ENCODE results near the gene ZNF44. TPM values are rescaled to one million over a fixed set of nuclear protein-coding genes. Genes with fewer than 3 reads are reported as not detected.

ZNF44 gene
- polyA plus RNA-seq, 1 donor from 2014 or later, result 14.7 TPM

GRCh38 chr19:12325690-12326089 lies 31.0 kb upstream of the ZNF44 start:
- H3K36me3 ChIP-seq (ENCODE audit: insufficient read depth, low read length), result no peaks in the 10 kb centered on the region
- no peak overlapping the region for H3K9ac ChIP-seq (ENCODE audit: low read length)
- no peaks in the 10 kb centered on the region for H3K79me2 ChIP-seq (replicated peaks; ENCODE audit: insufficient read depth, low read length)

GRCh38 chr19:12318782-12319413 lies 24.2 kb upstream of the ZNF44 start:
- Histone ChIP-seq H3K9me2 (ENCODE audit: insufficient read depth, low read length) (no peaks in the 10 kb centered on the region), H3K27ac (ENCODE audit: low read length) (no peak overlapping the region), H4K20me1 (ENCODE audit: insufficient read depth) (no peaks in the 10 kb centered on the region), H3K9me3 (ENCODE audit: low read length) (peaks cover 9% of the 10 kb centered on the region), H3K9ac (ENCODE audit: low read length) (no peak overlapping the region), H3K36me3 (ENCODE audit: insufficient read depth, low read length) (no peaks in the 10 kb centered on the region), H3K27me3 (ENCODE audit: insufficient read depth, low read depth, low read length) (no peaks in the 10 kb centered on the region), H3K4me2 (ENCODE audit: low read length) (no peak overlapping the region), H3F3A (ENCODE audit: insufficient read depth, low read length, poor library complexity, severe bottlenecking) (no peaks in the 10 kb centered on the region), H3K79me2 (replicated peaks; ENCODE audit: insufficient read depth, low read length) (no peaks in the 10 kb centered on the region), H2AFZ (ENCODE audit: low read depth, low read length) (no peak overlapping the region), H3K4me3 (ENCODE audit: low read length) (no peak overlapping the region)
- TF ChIP-seq REST (IDR thresholded peaks at IDR 0.05; ENCODE audit: borderline replicate concordance), result no peak
- no peak for TF ChIP-seq SMC3 (conservative IDR thresholded peaks at IDR 0.05; ENCODE audit: poor library complexity)
- TF ChIP-seq MXI1 (conservative IDR thresholded peaks at IDR 0.05; ENCODE audit: poor library complexity, severe bottlenecking), result no peak
- no peak for TF ChIP-seq CTCF (IDR thresholded peaks at IDR 0.05; ENCODE audit: poor library complexity, severe bottlenecking)
- TF ChIP-seq RAD21 (conservative IDR thresholded peaks at IDR 0.05), result no peak

More at GRCh38 chr19:12325690-12326089, 31.0 kb upstream of the ZNF44 start:
- no peak overlapping the region for H3K4me3 ChIP-seq (ENCODE audit: low read length)
- no peak overlapping the region for H3K4me2 ChIP-seq (ENCODE audit: low read length)
- H3K27ac ChIP-seq (ENCODE audit: low read length), result no peak overlapping the region
- no peaks in the 10 kb centered on the region for H3K27me3 ChIP-seq (ENCODE audit: insufficient read depth, low read depth, low read length)
- TF ChIP-seq EZH2 (IDR thresholded peaks at IDR 0.05; ENCODE audit: borderline replicate concordance, insufficient read depth, low read length, poor library complexity, severe bottlenecking) (no peak), RAD21 (conservative IDR thresholded peaks at IDR 0.05) (no peak), REST (IDR thresholded peaks at IDR 0.05; ENCODE audit: borderline replicate concordance) (no peak), TAF1 (IDR thresholded peaks at IDR 0.05; ENCODE audit: low read depth) (no peak), CTCF (IDR thresholded peaks at IDR 0.05; ENCODE audit: poor library complexity, severe bottlenecking) (no peak), EP300 (conservative IDR thresholded peaks at IDR 0.05; ENCODE audit: poor library complexity, severe bottlenecking) (no peak), SMC3 (conservative IDR thresholded peaks at IDR 0.05; ENCODE audit: poor library complexity) (no peak), POLR2AphosphoS5 (IDR thresholded peaks at IDR 0.05) (no peak), MXI1 (conservative IDR thresholded peaks at IDR 0.05; ENCODE audit: poor library complexity, severe bottlenecking) (no peak)
- no peak overlapping the region for H2AFZ ChIP-seq (ENCODE audit: low read depth, low read length)
- no peaks in the 10 kb centered on the region for H3K9me2 ChIP-seq (ENCODE audit: insufficient read depth, low read length)
- peaks cover 9% of the 10 kb centered on the region for H3K9me3 ChIP-seq (ENCODE audit: low read length)
- H3F3A ChIP-seq (ENCODE audit: insufficient read depth, low read length, poor library complexity, severe bottlenecking), result no peaks in the 10 kb centered on the region
- H4K20me1 ChIP-seq (ENCODE audit: insufficient read depth), result no peaks in the 10 kb centered on the region

Measured in neural cell (in vitro differentiated cells).